GM21529 (cell line): ENCODE measurements around the gene USP10.

Experiments used
- ATAC-seq: cut with Tn5 transposase; IDR thresholded peaks from one replicate; pipeline ENCODE4 v1.9.1; 2021; ENCODE audit not compliant: unreplicated experiment

USP10 gene

GRCh38 chr16:84769416-84769815, 69.6 kb downstream of the USP10 start:
- no peak for ATAC-seq

GRCh38 chr16:84773312-84773711, 73.5 kb downstream of the USP10 start:
- ATAC-seq: no peak

GRCh38 chr16:84774810-84775209, 75.0 kb downstream of the USP10 start:
- no peak for ATAC-seq

GRCh38 chr16:84775262-84775810, 75.5 kb downstream of the USP10 start:
- ATAC-seq: no peak

- no peak for ATAC-seq
Observed at GRCh38 chr16:84777435-84777834, 77.6 kb downstream of the USP10 start.

- no peak for ATAC-seq
Observed at GRCh38 chr16:84778720-84779119, 78.9 kb downstream of the USP10 start.

GRCh38 chr16:84780063-84780462, 80.3 kb downstream of the USP10 start:
- ATAC-seq: no peak

- no peak for ATAC-seq
Observed at GRCh38 chr16:84780544-84781376, 81.0 kb downstream of the USP10 start.

GRCh38 chr16:84782846-84783245, 83.0 kb downstream of the USP10 start:
- no peak for ATAC-seq

GRCh38 chr16:84785843-84786581, 86.2 kb downstream of the USP10 start:
- ATAC-seq: no peak

GRCh38 chr16:84786605-84787262, 86.9 kb downstream of the USP10 start:
- ATAC-seq: no peak

GRCh38 chr16:84787263-84787622, 87.4 kb downstream of the USP10 start:
- ATAC-seq: no peak

- ATAC-seq: no peak
Observed at GRCh38 chr16:84788920-84789391, 89.2 kb downstream of the USP10 start.

- no peak for ATAC-seq
Observed at GRCh38 chr16:84789431-84789830, 89.6 kb downstream of the USP10 start.

- ATAC-seq: no peak
Observed at GRCh38 chr16:84790301-84790700, 90.5 kb downstream of the USP10 start.

GRCh38 chr16:84791088-84791487, 91.3 kb downstream of the USP10 start:
- no peak for ATAC-seq

GRCh38 chr16:84791501-84791900, 91.7 kb downstream of the USP10 start:
- no peak for ATAC-seq

- ATAC-seq: no peak
Observed at GRCh38 chr16:84794186-84794585, 94.4 kb downstream of the USP10 start.

- no peak for ATAC-seq
Observed at GRCh38 chr16:84794626-84795025, 94.8 kb downstream of the USP10 start.

- no peak for ATAC-seq
Observed at GRCh38 chr16:84795329-84796053, 95.7 kb downstream of the USP10 start.
